A549 (cell line): ENCODE measurements around the gene ZFP28.

Experiments
- CEBPB ChIP-seq, 2 experiments: fragments of >200 bp in 1 of 2; sonication (Bioruptor Twin) in 1 of 2; formaldehyde crosslinking in 1 of 2; IDR thresholded peaks; 2 replicates each; pipeline ENCODE4 v1.6.1; 2012 to 2016
- CHD2 ChIP-seq: fragments of 150-350 bp; IDR thresholded peaks from 2 replicates; pipeline ENCODE4 v1.6.1; 2014; ENCODE audit warnings: low read length; ENCODE audit not compliant: partially characterized antibody
- CTCF ChIP-seq: fragments of >200 bp; sonication (Bioruptor Twin); formaldehyde crosslinking; IDR thresholded peaks from 3 replicates; pipeline ENCODE4 v1.5.1; 2016
- E2F6 ChIP-seq: IDR thresholded peaks from 2 replicates; pipeline ENCODE4 v1.6.1; 2012; ENCODE audit warnings: low read depth, borderline replicate concordance
- HES2 ChIP-seq: fragments of >200 bp; sonication (Bioruptor Twin); formaldehyde crosslinking; IDR thresholded peaks from 2 replicates; pipeline ENCODE4 v1.6.1; 2016
- MAX ChIP-seq: IDR thresholded peaks from 2 replicates; pipeline ENCODE4 v1.6.1; 2012
- MYC ChIP-seq: IDR thresholded peaks from 2 replicates; pipeline ENCODE4 v1.6.1; 2012; ENCODE audit warnings: mild to moderate bottlenecking, inconsistent platforms, low read length, improper control_type of control experiment, borderline replicate concordance
- POLR2A ChIP-seq: IDR thresholded peaks from 2 replicates; pipeline ENCODE4 v1.6.1; 2012; ENCODE audit warnings: mild to moderate bottlenecking, low read length
- POLR2AphosphoS2 ChIP-seq: conservative IDR thresholded peaks from 2 replicates; pipeline ENCODE4 v1.6.1; 2012; ENCODE audit warnings: low read length, improper control_type of control experiment, inconsistent platforms
- REST ChIP-seq: fragments of 200-600 bp; sonication (generic); IDR thresholded peaks from 2 replicates; pipeline ENCODE4 v1.6.1; 2016; ENCODE audit warnings: antibody characterized with exemption, mild to moderate bottlenecking, moderate library complexity
- SMC3 ChIP-seq: fragments of >200 bp; sonication (Bioruptor Twin); formaldehyde crosslinking; IDR thresholded peaks from 3 replicates; pipeline ENCODE4 v1.6.1; 2018; ENCODE audit warnings: inconsistent platforms
- ZC3H11A ChIP-seq: fragments of 450-650 bp; IDR thresholded peaks from 2 replicates; pipeline ENCODE4 v1.6.1; 2014; ENCODE audit warnings: antibody characterized with exemption, mild to moderate bottlenecking
- ZFP36 ChIP-seq: fragments of 450-650 bp; IDR thresholded peaks from 2 replicates; pipeline ENCODE4 v1.6.1; 2014; ENCODE audit warnings: borderline replicate concordance; ENCODE audit not compliant: partially characterized antibody

- no peak for TF ChIP-seq SMC3
- TF ChIP-seq CHD2: no peak
- no peak for TF ChIP-seq CTCF
- no peak for TF ChIP-seq ZFP36
- no peak for TF ChIP-seq REST
- TF ChIP-seq POLR2A: no peak
- TF ChIP-seq CEBPB (IDR thresholded peaks at IDR 0.05): no peak
- no peak for TF ChIP-seq MAX
- TF ChIP-seq E2F6: no peak
- no peak for TF ChIP-seq MYC
- TF ChIP-seq POLR2AphosphoS2: no peak
- no peak for TF ChIP-seq ZC3H11A
- no peak for TF ChIP-seq HES2
Observed at GRCh38 chr19:56601375-56601774, 62.6 kb downstream of the ZFP28 start.
